NCI-H226 (cell line): ENCODE measurements around the gene NUP107.

Experiments
- DNase-seq: peaks from one replicate; pipeline ENCODE4 v3.0.0-alpha.2; 2015

Gene NUP107

DNA sequence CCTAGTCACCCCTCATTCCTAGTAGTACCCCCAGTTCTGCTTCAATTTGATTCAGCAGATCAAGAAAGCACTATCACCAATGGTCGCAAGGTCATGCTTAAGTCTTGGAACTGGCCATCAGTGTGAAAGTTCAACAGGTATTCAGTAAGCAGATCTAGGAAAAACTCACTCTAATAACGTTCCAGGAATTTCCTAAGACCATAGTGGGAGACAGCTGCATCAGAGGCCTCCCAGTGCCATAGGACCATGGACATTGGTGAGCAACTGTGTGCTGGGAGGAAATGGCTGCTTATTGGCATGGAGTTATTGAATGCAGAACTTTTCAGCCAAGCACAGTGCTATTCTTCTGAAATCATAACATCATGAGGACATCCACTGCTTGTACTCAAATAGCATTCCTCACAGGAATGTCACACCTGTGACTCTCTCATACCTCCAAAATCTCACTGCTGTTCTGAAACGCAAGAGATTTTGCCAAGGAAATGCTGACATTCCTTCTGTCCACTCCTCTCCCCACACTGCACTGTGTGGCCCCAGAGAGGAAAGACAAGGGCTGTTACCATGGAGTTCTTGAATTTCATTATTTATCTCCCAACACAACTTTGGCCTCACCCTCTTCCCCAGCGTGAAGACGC, 90.3 kb downstream of the NUP107 start:
- DNase-seq, result no peak

DNA sequence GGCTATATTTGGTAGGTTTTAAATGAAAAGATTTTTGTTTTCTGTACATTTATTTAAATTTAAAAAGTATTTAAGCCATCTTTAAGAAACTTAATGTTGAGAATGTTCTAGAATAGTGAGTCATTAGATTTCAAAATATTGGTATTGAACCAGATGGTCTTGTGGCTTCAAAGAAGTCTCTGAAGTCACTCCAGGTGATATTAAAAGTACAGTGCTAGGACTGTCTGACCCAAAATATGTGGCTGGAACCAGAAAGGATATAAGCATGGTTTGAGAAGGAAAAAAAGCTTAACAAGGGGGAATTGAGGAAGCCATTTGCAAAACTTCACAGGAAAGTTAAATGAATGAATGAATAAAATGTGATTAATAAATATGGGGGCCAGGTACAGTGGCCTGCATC, 92.5 kb downstream of the NUP107 start:
- no peak for DNase-seq

DNA sequence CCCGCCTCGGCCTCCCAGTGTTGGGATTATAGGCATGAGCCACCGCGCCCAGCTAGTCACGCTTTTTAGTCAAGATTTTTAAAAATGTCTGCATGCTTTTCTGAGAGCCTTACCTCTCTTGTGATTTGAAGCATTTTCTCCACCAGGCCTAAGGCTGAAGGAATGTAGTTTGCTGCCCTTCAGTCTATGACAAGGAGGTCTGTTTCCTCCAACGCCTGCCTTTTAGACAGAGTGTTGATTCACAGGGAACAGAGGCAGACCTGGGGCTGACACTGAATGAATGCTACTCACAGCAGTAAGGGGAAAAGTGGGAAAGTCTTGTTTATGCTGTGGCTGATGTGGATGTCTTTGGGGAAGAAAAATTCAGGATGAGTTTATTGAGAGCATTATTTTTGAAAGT, 94.0 kb downstream of the NUP107 start:
- no peak for DNase-seq

DNA sequence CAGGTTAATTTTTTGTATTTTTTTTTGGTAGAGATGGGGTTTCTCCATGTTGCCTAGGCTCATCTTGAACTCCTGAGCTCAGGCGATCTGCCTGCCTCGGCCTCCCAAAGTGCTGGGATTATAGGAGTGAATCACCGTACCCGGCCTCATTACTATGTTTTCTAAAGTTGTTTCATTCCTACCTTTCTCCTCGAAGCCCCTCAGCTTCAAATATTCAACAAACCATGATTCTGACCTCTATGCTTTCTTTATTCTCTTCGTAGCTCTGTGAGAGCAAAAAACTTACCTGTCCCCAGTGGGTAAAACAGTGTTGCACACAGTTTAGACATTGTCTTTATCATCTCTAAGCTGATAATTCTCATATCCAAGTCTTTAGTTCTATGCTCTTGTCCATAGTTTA, 95.0 kb downstream of the NUP107 start:
- no peak for DNase-seq

DNA sequence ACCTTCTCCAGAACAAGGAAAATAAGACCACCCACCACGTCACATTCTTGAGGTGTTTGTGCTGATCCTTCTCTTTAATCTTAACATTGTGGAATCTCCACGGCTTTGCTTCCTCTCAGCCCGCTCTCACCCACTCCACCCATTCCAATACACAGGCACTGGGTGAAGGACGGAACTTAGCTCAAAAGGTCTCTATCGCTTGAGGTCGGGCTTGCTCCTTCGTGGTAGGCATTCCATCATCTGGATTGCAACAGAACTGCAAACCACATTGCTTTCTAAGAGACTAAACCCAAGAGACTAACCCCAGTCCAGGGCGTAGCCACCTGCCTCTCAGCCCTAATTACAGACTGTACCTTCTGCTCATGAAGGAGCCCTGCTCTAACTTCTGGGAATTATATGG, 97.2 kb downstream of the NUP107 start:
- DNase-seq, result no peak

DNA sequence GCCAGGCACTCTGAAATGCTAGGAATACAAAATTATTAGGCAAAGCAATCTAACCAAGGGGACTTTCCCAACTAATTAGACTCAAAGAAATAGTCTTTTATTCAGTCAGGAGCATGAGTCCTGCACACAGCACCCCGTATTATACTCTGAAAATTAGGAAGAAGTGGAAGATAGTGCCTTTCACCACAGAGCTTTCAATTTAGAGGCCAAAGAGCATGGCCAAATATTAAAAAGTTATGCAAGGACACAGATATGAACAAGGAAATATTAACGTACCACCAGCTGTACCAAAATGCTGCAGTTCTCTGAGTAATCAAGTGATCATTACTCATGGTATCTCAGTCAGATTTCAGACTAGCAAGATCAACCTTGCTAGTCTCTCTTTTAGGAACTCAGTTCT, 98.6 kb downstream of the NUP107 start:
- DNase-seq, result no peak

DNA sequence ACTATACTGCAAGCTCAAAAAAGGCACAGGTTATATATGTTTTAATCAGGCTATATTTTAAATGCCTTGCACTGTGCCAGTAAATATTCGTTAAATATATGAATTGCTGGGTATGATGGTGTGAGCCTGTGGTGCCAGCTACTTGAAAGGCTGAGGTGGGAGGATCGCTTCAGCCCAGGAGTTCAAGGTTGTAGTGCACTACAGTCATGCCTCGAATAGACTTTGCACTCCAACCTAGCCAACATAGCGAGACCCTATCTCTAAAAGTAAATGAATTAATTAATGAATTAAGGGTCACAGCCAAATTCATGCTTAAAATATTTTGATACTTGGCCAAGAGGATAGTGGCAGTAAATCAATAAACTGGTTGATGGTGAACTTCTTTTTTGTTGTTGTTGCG, 99.0 kb downstream of the NUP107 start:
- no peak for DNase-seq

DNA sequence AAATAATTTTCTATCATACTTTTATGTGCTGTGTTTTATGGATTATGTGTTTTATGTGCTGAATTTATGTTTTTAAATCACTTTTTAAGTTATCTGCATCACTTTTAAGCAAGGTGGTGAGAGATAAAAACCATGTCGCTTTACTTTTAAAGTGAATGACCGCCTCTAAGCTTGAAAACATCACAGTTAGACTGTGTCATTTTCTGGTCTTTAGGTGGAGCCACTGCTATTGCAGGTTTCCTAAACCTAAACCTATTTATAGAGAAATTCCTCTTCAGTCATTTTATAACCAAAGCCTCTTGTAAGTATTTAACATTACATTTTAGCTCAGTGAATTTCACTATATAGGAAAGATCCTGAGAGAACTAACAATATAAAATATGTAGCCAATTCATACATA, 100.2 kb downstream of the NUP107 start:
- no peak for DNase-seq

DNA sequence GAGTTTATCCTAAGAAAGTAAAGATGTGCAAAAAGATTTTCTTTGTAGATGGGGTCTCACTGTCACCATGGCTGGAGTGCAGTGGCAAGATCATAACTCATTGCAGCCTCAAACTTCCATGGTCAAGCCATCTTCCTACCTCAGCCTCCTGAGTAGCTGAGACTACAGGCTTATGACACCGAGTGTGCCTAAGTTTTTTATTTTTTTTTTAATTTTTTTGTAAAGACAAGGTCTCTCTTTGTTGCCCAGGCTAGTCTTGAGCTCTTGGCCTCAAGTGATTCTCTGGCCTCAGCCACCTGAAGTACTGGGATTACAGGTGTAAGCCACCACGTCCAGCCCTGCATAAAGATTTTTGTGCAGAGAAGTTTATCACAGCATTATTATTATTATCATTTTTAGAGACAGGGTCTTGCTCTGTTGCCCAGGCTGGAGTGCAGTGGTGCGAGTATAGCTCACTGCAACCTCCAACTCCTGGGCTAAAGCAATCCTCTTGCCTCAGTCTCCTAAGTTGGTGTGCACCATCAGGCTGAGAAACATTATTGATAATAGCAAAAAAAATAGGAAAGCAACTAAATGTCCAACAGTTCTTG, 101.9 kb downstream of the NUP107 start:
- DNase-seq, result no peak

DNA sequence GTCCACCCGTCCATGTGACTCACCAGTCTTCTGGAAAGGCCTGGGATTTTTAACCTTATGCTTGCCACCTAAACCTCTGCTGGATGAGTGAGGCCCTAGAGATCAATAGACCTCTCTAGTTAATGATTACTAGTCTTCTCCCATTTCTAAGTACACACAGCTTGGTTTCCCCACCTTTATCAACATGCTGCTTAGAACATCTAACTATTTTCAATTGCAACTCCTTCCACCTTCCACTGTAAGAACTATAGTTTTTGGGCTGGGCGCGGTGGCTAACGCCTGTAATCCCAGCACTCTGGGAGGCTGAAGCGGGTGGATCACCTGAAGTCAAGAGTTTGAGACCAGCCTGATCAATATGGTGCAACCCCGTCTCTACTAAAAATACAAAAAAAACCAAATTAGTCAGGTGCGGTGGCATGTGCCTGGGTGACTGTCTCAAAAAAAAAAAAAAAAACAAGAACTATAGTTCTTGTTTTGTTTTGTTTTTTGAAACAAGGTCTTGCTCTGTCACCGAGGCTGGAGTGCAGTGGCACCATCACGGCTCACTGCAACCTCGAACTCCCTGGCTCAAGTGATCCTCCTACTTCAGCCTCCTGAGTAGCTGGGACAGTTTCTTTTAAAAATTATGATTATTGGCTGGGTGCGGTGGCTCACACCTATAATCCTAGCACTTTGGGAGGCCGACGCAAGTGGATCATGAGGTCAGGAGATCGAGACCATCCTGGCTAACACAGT, 102.5 kb downstream of the NUP107 start:
- DNase-seq, result no peak

DNA sequence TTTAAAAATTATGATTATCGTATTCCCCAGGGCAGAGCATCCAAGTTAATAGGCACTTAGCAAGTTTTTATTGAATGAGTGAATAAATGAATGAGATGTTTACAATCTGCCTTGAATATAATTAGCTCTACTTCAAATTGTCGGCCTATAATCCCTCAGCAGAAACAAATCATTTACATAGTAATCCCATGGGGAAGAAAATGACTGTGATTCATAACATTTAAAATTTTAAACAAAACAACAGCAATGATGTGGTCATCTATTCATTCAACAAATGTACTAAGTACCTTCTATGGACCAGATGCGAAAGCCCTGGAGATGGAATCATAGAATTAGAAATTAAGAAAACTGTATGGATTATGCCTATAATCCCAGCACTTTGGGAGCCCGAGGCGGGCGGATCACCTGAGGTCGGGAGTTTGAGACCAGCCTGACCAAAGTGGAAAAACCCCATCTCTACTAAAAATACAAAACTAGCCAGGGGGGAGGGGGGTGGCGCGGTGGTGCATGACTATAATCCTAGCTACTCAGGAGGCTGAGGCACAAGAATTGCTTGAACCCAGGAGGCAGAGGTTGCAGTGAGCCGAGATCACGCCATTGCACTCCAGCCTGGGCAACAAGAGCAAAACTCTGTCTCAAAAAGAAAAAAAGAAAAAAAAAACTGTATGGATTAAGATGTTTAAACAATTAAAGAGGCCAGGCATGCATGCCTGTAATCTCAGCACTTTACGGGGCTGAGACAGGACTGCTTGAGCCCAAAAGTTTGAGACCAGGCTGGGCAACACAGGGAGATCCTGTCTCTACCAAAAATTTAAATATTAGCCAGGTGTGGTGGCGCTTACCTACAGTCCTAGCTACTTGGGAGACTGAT, 103.5 kb downstream of the NUP107 start:
- DNase-seq, result no peak

DNA sequence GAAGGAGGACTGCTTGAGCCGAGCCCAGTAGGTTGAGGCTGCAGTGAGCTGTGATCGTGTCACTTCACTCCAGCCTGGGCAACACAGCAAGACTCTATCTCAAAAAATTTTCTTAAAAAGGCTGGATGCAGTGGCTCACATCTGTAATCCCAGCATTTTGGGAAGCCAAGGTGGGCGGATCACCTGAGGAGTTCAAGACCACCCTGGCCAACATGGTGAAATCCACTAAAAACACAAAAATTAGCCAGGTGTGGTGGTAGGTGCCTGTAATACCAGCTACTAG, 104.1 kb downstream of the NUP107 start:
- no peak for DNase-seq

DNA sequence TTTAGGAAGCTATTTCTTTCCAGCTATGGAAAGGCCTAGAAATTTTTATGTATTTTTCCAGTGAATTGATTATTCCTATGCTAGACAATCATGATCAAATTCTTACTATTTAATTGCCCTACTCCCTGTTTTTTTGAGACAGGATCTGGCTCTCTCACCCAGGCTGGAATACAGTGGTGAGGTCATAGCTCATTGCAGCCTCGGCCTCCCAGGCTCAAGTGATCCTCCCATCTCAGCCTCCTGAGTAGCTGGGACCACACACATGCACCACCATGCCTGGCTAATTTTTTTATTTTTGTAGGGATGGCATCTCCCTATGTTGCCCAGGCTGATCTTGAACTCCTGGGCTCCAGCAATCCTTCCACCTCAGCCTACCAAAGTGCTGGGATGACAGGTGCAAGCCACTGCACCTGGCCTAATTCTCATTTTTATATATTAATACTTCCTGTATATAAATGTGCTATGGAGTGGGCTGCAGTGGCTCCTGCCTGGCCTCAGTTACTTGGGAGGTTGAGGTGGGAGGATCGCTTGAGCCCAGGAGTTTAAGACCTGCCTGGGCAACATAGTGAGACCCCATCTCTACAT, 105.2 kb downstream of the NUP107 start:
- no peak for DNase-seq

DNA sequence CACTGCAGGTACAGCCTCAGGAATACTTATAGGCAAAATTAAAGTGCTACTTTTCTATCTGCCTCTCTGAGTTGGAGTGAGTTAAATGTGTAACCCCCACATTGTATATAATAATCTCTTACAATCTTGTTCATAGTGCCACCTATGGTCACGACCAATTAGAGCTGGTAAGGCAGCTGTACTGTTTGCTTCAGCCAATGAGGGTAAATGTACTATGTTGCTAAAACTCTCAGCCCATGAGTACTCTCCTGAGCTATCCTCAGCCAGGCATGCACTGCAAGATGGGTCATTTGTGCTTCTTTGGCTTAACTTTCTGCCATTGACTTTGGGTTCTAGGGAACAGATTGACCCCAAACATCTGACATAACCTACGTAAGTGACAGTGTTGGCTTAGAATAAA, 106.2 kb downstream of the NUP107 start:
- peak; percentile 51 for DNase-seq

DNA sequence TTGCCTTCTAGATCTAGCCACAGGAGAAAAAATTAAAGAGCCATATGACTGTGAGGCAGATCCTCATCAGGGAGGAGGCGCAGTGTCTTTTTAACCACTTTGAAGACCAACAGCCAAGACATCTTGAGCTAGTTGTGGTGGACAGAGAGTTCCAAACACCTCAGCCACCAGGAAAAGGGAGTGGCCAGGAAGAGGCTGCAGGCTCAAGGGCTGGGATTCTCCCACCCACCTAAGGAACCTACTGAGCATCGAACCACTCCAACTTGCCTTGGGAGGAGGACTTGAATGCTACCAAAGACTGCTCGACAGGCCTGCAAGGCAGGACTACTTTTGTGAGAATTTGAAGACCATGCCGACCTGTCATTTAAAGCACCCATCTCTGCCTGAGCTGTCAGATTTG, 106.7 kb downstream of the NUP107 start:
- DNase-seq, result no peak

DNA sequence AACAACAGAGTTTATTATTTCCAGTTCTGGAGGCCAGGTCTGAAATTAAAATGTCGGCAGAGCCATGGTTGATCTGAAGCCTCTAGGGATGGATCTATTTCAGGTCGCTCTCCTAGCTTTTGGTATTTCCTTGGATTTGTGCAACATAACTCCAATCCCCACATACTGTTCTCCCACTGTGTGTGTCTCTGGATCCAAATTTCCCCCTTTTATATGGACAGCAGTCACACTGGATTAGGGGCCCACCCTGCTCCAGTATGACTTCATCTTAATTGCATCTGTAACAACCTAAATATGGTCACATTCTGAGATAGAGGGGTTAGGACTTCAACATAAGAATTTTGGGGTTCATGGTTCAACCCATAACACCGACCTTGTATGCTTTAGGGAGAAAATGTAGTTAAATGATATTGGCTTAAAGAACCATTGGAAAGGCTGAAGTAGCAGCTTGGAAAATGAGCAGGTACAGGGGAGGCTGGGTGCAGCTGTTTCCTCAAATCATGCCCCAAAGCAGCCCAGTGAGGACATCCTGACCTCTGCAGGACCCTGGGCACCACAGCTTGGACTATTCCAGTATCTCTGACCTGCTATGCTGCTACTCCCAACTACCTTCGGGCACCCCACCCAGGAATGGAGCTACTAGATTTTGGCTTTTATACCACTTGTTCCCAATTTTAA, 107.3 kb downstream of the NUP107 start:
- no peak for DNase-seq

DNA sequence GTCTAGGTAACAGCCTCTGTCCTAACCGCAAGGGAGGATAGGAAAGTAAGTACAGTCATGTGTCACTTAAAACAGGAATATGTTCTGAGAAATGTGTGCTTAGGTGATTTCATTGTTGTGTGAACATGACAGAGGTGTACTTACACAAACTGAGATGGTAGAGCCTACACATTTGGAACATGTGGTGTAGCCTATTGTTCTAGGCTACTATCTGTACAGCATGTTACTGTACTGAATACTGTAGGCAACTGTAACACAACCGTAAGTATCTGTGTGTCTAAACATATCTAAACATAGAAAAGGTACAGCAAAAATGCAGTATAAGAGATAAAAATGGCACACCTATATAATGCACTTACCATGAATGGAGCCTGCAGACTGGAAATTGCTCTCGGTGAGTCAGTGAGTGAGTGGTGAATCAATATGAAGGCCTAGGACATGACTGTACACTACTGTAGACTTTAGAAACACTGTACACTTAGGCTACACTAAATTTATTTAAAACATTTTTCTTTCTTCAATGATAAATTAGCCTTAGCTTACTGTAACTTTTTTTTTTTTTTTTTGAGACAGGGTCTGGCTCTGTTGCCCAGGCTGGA, 108.0 kb downstream of the NUP107 start:
- peak; percentile 69 for DNase-seq
